IgD-negative memory B cell (primary cell): Measurements from ENCODE around the gene AKAP8L. TPM values are rescaled to one million over a fixed set of nuclear protein-coding genes. Genes with fewer than 3 reads are reported as not detected.
A peak's percentile ranks its signal among the peaks of the same experiment; 100 is the strongest.

Experiments used
- H3K27ac Mint-ChIP-seq, 3 donors: one replicate each; pipeline ENCODE4 v1.8.0; 2020 to 2022; ENCODE audit warnings: mild to moderate bottlenecking in 3 of 3, mixed read lengths in 3 of 3, moderate library complexity in 1 of 3
- H3K27me3 Mint-ChIP-seq: one replicate; pipeline ENCODE4 v1.8.0; 2021; ENCODE audit warnings: mixed read lengths
- H3K36me3 Mint-ChIP-seq: one replicate; pipeline ENCODE4 v1.8.0; 2020; ENCODE audit warnings: mild to moderate bottlenecking, mixed read lengths
- H3K4me1 Mint-ChIP-seq, 3 donors: one replicate each; pipeline ENCODE4 v1.8.0; 2020 to 2022; ENCODE audit warnings: mixed read lengths in 3 of 3, mild to moderate bottlenecking in 1 of 3
- H3K4me3 Mint-ChIP-seq, 4 donors: one replicate each; pipeline ENCODE4 v1.8.0; 2020 to 2022; ENCODE audit warnings: mild to moderate bottlenecking in 4 of 4, mixed read lengths in 4 of 4, moderate library complexity in 3 of 4
- H3K9me3 Mint-ChIP-seq, 3 donors: one replicate each; pipeline ENCODE4 v1.8.0; 2020 to 2021; ENCODE audit warnings: mixed read lengths in 3 of 3, mild to moderate bottlenecking in 1 of 3
- polyA plus RNA-seq: library from polyadenylated mRNA; unstranded; fragments of 300-500 nt; fragmentation: Illumina TruSeq; gene quantifications from one replicate; pipeline ENCODE4 v1.2.3, GENCODE V29; 2021

AKAP8L gene
- polyA plus RNA-seq: 99.6 TPM

DNA sequence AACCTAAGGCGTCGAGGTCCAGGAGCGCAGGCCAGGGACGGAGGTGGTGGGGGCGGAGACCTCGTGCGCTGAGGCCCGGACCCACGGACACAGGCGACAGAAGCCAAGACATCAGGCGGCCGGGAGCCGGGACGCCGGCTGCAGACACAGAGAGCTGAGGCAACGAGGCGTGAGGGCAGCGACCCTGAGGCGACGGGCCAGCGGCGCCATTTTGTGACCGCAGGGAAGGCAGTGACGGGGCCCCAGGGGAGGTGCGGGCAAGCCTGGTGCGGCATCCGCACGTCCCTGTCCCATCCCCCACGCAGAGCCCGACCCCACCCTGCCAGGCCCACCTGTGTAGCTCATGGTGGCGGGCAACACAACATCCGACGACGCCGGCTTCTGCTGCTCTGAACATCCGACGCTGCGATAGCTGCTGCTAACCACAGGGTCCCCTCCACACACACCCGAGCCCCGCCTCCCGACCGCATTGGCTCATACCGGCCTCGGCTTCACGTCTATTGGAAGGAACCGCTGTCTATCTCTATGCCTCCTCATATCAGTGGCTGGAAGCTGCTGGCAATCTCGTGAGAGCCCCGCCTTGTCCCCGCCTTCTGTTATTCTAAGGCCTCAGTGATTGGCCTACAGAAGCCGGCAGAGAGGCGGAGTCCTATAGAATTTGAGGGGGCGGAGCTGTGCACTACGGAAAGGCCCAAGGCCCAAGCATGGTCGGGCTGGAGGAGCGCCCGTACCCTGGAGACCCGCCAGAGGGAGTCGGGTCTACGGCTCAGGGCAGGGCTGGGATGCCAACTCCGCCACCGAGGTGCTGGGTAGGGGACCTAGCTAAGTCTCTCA lies at the start of gene AKAP8L:
TSS of gene AKAP8L (minus strand) at position 410 of the 834 bp plus-strand sequence. CDS start at position 345, 65 bp downstream.
- Mint-ChIP-seq H3K27ac (peak within 1 kb of the TSS; percentile 95 to 99 (median 99)), H3K4me3 (peak within 1 kb of the TSS; percentile 96 to 100 (median 100)), H3K27me3 (no peaks in the 10 kb centered on the region), H3K9me3 (no peaks in the 10 kb centered on the region), H3K36me3 (peaks cover 11% of the 10 kb centered on the region), H3K4me1 (peaks cover 27 to 32% (median 29%) of the 10 kb centered on the region in 3 donors)

DNA sequence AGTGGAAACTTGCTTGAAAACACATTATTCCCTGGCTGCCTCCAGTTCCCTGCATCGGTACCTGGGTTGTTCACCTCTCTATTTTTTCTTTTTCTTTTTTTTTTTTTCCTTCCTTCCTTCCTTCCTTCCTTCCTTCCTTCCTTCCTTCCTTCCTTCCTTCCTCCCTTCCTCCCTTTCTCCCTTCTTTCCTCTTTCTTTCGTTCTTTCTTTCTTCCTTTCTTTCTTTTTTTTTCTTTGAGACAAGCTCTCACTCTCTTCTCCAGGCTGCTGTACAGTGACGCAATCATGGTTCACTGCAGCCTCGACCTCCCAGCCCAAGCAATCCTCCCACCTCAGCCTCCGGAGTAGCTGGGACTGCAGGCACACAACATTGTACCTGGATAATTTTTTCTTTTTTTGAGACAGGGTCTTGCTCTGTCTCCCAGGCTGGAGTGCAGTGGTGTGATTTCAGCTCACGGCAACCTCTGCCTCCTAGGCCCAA lies 49.0 kb upstream of the AKAP8L start:
- Mint-ChIP-seq H3K27ac (peak overlapping the region in 1 of 3 donors; percentile 18), H3K9me3 (no peaks in the 10 kb centered on the region), H3K36me3 (peaks cover 3% of the 10 kb centered on the region), H3K4me3 (peak overlapping the region in 1 of 4 donors; percentile 45), H3K27me3 (peaks cover 23% of the 10 kb centered on the region), H3K4me1 (peaks cover 27 to 39% (median 35%) of the 10 kb centered on the region in 3 donors)

DNA sequence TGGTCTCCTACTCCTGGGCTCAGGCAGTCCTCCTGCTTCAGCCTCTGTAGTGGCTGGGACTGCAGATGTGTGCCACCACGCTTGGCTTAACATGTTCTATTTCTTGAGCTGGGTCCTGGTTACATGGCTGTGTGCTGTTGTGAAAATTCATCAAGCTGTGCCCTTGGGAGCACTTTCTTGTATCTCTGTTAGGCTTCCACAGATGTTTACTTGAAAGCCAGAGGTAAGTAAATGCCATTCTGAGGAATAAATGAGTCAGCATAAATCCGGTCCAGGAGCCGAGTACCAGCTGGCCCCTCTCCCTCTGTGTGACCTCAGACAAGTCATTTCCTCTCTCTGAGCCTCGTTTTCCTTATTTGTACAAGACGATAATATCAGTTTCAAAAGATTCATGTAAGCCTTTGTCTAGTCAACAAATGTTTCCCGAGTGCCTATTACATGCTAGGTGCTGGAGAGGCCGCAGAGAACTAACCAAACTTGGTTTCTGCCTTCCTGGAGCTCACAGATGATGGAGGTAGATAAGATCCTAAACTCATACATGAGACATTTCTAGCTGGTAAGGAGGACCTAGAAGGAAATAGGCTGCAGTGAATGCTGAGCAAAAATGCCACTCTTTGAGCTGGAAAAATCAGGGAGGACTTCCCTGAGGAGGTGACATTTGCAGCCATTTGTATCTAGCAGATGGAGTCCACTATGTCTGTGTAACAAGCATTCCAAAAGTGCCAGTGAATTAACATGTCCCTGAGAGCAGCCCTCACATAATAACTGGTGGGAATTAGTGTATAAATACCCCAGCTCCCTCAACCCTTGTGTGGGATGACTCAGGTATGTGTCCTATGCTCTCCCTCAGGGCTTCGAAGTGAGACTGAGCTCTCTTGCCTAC lies 48.3 kb upstream of the AKAP8L start:
- Mint-ChIP-seq H3K27me3 (peaks cover 23% of the 10 kb centered on the region), H3K9me3 (no peaks in the 10 kb centered on the region), H3K36me3 (peaks cover 3% of the 10 kb centered on the region), H3K4me3 (peak overlapping the region in 3 of 4 donors; percentile 34 to 69 (median 68)), H3K27ac (peak overlapping the region; percentile 7 to 18 (median 13)), H3K4me1 (peaks cover 30 to 43% (median 35%) of the 10 kb centered on the region in 3 donors)

DNA sequence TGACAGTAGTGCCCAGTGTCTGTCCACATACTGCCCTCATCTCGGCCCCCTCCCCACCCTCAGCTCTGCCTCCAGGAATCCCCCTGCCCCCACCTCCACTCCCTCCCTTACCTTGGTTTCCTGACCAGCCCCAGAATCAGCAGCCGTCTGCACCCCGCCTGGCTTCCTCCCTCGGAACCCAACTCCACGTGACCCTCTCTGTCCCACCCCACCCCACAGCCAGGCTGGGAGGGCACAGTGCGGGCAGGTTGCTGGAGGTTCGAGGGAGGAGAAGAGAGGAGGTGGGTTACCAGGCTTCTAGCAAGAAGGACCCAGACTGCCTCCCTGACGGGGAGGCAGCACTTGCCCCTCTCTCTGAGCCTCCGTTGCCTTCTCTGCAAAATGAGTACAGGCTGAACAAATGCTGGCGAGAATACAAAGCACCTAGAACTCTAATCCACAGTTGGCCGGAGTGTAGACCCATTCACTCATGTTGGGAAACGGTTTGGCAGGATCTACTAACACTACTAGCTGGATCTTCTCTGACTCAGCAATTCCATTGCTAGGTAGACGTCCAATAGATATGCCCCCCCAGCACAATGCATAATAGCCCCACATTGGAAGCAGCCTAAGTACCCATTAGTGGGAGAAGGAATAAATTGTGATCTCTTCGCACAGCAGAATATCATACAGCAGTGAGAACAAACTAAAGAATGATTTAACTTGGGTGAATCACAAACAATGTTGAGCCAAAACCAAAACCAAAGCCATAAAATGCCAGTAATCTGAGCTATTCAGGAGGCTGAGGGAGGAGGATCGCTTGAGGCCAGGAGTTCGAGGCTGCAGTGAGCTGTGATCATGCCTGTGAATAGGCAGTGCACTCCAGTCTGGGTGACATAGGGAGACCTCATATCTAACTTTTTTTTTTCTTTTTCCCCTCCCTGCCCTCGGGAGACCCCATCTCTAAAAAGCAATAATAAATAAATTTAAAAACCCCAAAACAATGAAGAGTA lies 45.9 kb upstream of the AKAP8L start, which contains the start of gene RASAL3:
TSS of gene RASAL3 (minus strand) at position 151 of the 992 bp plus-strand sequence. CDS start 186 bp downstream, outside the sequence.
- peak within 1 kb of the TSS; percentile 91 to 98 (median 96) for H3K4me3 Mint-ChIP-seq
- H3K27ac Mint-ChIP-seq: peak within 1 kb of the TSS; percentile 92 to 94 (median 93)
- peaks cover 14% of the 10 kb centered on the region for H3K27me3 Mint-ChIP-seq
- peaks cover 30 to 40% (median 31%) of the 10 kb centered on the region in 3 donors for H3K4me1 Mint-ChIP-seq
- H3K36me3 Mint-ChIP-seq: peaks cover 7% of the 10 kb centered on the region
- no peaks in the 10 kb centered on the region for H3K9me3 Mint-ChIP-seq

DNA sequence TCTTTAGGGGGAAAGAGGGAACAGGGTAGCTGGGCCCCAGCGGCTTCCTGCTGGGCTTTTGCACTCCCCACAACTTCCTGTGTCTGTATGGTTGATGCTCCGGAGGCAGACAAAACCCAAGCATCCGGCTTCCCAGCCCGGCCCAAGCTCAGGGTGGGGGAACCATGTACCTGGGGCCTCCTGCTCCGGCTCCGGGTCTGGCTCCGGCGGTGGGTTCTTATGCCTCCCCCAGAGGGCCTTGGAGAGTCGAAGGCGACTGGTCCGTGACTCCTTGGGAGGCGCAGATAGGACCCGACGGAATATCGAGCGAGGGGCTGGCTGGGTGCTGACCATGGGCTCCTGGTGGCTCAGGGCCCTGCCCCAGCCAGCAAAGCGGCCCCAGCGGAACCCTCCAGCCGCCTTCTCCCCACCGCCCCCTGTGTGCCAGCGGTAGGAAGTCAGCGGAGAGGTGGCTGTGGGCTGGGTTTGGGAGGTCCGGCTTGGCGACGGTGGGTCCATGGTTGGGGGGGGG lies 45.1 kb upstream of the AKAP8L start:
- peak overlapping the region; percentile 92 to 94 (median 92) for H3K27ac Mint-ChIP-seq
- peaks cover 25 to 35% (median 27%) of the 10 kb centered on the region in 3 donors for H3K4me1 Mint-ChIP-seq

GRCh38 chr19:15461694-15462093 lies 42.9 kb upstream of the AKAP8L start:
- peaks cover 16 to 19% (median 17%) of the 10 kb centered on the region in 3 donors for H3K4me1 Mint-ChIP-seq

More for the DNA sequence above, 45.1 kb upstream of the AKAP8L start:
- H3K27me3 Mint-ChIP-seq: peaks cover 8% of the 10 kb centered on the region
- H3K36me3 Mint-ChIP-seq: peaks cover 7% of the 10 kb centered on the region
- H3K4me3 Mint-ChIP-seq: peak overlapping the region; percentile 91 to 98 (median 96)
- H3K9me3 Mint-ChIP-seq: no peaks in the 10 kb centered on the region

DNA sequence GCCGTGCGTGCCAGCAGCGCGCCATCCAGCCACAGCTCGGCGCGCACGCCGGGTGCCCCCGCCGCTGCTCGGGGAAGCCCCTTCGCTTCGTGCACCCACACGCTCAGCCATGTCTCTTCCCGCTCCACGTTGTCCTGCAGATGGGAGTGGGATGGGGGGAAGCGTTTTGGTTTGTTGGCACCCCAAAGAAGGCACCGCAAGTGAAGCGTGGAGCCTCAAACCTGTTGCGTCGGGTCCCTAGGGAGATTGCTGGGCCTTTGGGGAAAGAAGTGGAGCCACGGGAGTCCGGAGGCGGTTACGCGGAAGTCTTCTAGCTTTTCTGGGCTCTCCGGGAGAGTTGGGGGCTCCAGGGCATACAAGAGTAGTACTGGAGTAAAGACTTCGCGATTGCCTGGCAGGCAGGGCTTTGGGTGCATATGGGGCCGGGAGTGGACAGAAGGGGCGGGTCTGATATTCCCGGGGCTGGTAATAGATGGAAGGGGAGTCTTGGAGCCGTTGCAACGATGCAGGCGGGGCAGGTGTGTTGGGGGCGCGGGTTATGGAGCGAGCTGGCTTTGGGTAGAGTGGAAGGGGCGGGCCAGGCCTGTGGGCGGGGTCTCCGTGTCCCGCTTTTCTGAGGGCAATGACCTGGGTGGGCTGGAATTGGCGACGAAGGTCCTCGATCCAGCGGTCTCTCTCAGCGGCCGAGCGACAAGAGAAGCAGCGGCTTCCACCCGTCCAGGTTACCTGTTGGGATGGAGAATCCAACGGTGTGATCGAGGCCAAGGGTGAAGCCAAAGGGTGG lies 39.1 kb upstream of the AKAP8L start:
- no peaks in the 10 kb centered on the region for H3K9me3 Mint-ChIP-seq
- H3K27me3 Mint-ChIP-seq: no peaks in the 10 kb centered on the region
- H3K4me3 Mint-ChIP-seq: no peak overlapping the region
- no peak overlapping the region for H3K27ac Mint-ChIP-seq
- peaks cover 11% of the 10 kb centered on the region for H3K36me3 Mint-ChIP-seq
- H3K4me1 Mint-ChIP-seq: peaks cover 0 to 7% (median 6%) of the 10 kb centered on the region in 3 donors

More at GRCh38 chr19:15461694-15462093, 42.9 kb upstream of the AKAP8L start:
- Mint-ChIP-seq H3K36me3 (peaks cover 6% of the 10 kb centered on the region), H3K9me3 (no peaks in the 10 kb centered on the region), H3K27ac (peak overlapping the region; percentile 39 to 81 (median 67)), H3K27me3 (no peaks in the 10 kb centered on the region), H3K4me3 (peak overlapping the region in 1 of 4 donors; percentile 34)

- Mint-ChIP-seq H3K27ac (no peak overlapping the region), H3K4me1 (peaks cover 0 to 3% (median 3%) of the 10 kb centered on the region in 3 donors), H3K36me3 (peaks cover 12% of the 10 kb centered on the region), H3K9me3 (no peaks in the 10 kb centered on the region), H3K27me3 (no peaks in the 10 kb centered on the region), H3K4me3 (no peak overlapping the region)
Measured at GRCh38 chr19:15456871-15457700, 38.3 kb upstream of the AKAP8L start.

- Mint-ChIP-seq H3K36me3 (peaks cover 11% of the 10 kb centered on the region), H3K4me3 (no peak overlapping the region), H3K27me3 (no peaks in the 10 kb centered on the region), H3K27ac (no peak overlapping the region), H3K4me1 (peaks cover 0 to 3% (median 0%) of the 10 kb centered on the region in 3 donors), H3K9me3 (no peaks in the 10 kb centered on the region)
Measured at GRCh38 chr19:15456441-15456840, 37.7 kb upstream of the AKAP8L start.

DNA sequence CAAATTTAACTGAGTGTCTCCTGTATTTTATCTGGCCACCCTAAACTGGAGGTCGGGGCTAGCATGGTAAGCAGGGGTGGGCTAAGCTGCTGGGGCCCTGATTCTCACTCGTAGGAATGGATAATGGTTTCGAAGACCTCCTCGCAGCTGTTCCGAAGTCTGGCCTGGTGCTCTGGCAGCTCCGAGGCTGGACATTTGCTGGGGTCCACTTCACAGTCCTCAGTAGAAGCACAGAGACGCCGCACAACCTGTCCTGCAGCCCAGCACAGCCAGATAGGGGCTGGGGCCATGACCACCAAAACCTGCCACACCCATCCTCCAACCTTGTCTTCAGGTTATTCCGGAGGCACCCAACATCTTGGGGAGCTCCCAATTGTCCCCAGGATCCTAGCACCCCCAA lies 37.2 kb upstream of the AKAP8L start:
- no peaks in the 10 kb centered on the region for H3K9me3 Mint-ChIP-seq
- peaks cover 0 to 3% (median 0%) of the 10 kb centered on the region in 3 donors for H3K4me1 Mint-ChIP-seq
- H3K36me3 Mint-ChIP-seq: peaks cover 11% of the 10 kb centered on the region
- no peak overlapping the region for H3K27ac Mint-ChIP-seq
- H3K4me3 Mint-ChIP-seq: no peak overlapping the region
- no peaks in the 10 kb centered on the region for H3K27me3 Mint-ChIP-seq

GRCh38 chr19:15453906-15454860 lies 35.4 kb upstream of the AKAP8L start:
- H3K36me3 Mint-ChIP-seq: peaks cover 9% of the 10 kb centered on the region
- peak overlapping the region in 2 of 3 donors; percentile 16 to 34 for H3K27ac Mint-ChIP-seq
- no peaks in the 10 kb centered on the region for H3K27me3 Mint-ChIP-seq
- H3K4me1 Mint-ChIP-seq: peaks cover 0 to 3% (median 2%) of the 10 kb centered on the region in 3 donors
- H3K4me3 Mint-ChIP-seq: peak overlapping the region in 1 of 4 donors; percentile 6
- H3K9me3 Mint-ChIP-seq: peaks cover 0 to 2% (median 0%) of the 10 kb centered on the region in 3 donors
